ENCODE data around the gene PRAMEF4.
"Not testable (repeated sequence)": the region's sequence is repeated elsewhere in the genome, so short reads cannot be mapped to it uniquely, and the experiment has no call there.

PRAMEF4 gene

DNA sequence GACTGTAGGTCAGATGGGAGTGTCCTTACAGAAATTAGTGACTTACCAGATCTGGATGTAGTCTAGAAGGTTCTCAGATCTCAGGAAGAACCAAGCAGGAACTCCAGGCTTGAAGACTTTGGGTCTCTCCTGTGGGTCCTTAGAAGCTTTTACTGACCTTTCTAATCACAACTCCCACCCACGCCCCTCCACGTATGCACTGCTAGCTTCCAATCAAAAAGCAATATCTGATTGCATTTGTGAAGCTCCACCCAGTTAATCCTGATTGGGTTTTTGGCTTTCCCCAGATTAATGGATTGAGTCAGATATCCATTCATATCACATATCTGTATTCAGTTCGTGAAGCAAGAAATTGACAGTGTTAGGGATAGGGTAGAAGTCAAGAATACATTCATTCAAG lies at the start of gene PRAMEF4:
Gene PRAMEF4, minus strand, starts transcription at position 101 of the 400 bp plus-strand sequence. CDS start 2,807 bp downstream, outside the sequence.
- not testable (repeated sequence) for DNase-seq (ENCODE audit: low spot score in 2 of 2); H3K27ac Mint-ChIP-seq; H3K4me1 Mint-ChIP-seq; H3K36me3 Mint-ChIP-seq; H3K4me3 Mint-ChIP-seq; ATAC-seq; H3K9me3 Mint-ChIP-seq

DNA sequence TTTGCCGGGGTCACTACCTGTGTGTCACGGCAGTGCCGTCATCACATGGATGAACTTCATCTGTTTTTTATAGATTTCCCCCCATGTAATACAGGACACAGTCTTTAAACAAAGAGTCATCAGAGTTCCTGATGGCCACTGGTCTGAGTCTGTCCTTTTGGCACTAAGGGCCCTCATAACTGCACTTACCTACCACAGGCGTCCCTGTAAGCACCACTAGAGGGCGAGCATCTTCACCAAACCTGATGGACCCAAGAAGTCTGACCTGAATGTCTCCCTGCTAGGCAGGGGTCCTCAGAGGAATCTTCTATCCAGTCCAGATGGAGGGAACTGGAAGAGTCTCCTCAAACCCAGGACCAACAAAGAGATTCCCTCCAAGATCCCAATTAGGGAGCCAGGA lies 38.4 kb upstream of the PRAMEF4 start:
- not testable (repeated sequence) for H3K4me1 Mint-ChIP-seq; H3K9me3 Mint-ChIP-seq; H3K27ac Mint-ChIP-seq; ATAC-seq; H3K4me3 Mint-ChIP-seq; DNase-seq (ENCODE audit: low spot score in 2 of 2); H3K36me3 Mint-ChIP-seq

DNA sequence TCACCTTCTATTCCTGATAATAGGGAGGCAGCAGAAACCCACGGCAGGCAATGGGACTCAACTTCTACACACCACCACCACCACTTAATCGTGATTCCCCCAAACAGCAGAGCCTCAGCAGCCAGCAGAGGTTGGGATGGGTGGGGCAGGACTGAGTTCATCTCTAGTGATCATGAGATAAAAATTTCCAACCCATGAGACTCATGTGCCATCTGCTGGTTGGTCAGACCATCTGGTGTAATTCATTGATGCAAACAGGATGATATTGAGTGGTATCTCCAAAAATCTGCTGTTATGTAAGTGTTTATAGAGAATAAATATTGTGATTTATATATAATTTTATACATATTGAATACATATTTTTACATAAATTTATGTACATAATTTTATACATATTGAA lies 35.7 kb upstream of the PRAMEF4 start:
- not testable (repeated sequence) for H3K36me3 Mint-ChIP-seq; H3K27ac Mint-ChIP-seq; H3K9me3 Mint-ChIP-seq; H3K4me3 Mint-ChIP-seq; ATAC-seq; DNase-seq (ENCODE audit: low spot score in 2 of 2); H3K4me1 Mint-ChIP-seq

DNA sequence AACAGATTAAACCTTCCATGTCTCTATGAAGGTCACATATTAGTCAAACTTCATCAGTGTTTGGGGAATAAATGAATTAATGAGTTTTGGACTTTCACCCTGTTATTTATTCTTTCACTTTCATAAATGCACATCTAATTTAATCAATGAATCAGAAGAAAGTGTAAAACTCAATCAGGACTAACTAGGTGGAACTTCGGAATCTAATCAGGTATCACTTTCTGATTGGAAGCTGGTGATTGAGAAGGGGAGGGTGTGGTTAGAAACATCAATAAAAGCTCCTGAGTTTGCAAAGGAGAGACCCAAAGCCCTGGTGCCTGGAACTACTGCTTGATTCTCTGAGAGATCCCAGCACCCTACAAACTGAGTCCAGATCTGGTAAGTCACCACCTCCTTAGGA lies 30.3 kb upstream of the PRAMEF4 start, which contains the start of gene PRAMEF7:
Gene PRAMEF7, plus strand, starts transcription at position 301 of the 400 bp plus-strand sequence. CDS start 1,083 bp downstream, outside the sequence.
- not testable (repeated sequence) for H3K9me3 Mint-ChIP-seq, H3K4me3 Mint-ChIP-seq

DNA sequence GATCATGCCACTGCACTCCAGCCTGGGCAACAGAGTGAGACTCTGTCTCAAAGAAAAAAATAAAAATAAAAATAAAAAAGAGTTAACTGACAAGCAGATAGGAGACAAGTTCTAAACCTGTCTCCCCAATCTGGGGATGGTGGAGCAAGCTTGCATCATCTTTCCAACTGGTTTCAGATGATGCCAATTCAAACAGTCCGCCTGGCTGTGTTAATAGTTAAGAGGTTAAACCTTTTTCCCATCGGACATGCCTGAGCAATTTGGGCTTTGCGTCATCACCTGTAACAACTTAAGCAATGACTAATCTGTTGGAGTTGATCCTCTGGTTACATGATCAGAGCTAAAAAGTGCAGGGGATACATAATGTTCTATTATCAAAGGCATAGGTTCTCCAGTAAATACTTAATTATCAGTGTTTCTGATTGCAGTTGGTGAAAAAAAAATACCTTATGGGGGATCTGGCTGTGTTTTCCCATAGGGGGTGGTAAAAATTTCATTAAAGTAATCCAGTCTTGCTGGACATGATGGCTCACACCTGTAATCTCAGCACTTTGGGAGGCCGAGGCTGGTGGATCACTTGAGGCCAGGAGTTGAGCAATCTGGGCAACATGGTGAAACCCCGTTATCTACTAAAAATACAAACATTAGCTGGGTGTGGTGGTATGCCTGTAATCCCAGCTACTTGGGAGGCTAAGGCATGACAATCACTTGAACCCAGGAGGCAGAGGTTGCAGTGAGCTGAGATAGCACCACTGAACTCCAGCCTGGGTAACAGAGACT lies 18.0 kb upstream of the PRAMEF4 start:
- not testable (repeated sequence) for DNase-seq (ENCODE audit: low spot score in 2 of 2); H3K4me3 Mint-ChIP-seq; H3K36me3 Mint-ChIP-seq; H3K9me3 Mint-ChIP-seq; H3K4me1 Mint-ChIP-seq; ATAC-seq; H3K27ac Mint-ChIP-seq

More for the DNA sequence above, 30.3 kb upstream of the PRAMEF4 start, which contains the start of gene PRAMEF7:
- not testable (repeated sequence) for H3K4me1 Mint-ChIP-seq; H3K27ac Mint-ChIP-seq; DNase-seq (ENCODE audit: low spot score in 2 of 2); H3K36me3 Mint-ChIP-seq; ATAC-seq

DNA sequence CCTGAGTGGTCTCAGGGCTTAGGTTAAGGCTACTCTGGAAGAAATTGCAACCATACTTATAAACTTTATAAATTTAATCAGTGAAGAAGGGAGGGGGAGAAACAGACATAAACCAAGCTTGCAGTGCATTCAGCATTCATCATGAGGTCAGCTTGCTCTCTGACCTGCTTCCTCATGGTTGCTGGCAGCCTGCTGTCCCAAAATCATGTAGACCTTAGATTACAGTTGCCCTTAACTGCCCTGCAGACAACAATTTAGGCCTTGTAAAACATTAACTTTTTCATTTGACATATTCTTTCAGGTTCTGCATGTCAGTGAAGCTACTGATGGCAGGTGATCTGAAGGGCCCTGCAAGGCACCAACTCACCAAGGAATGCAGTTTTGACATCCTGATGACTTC lies 13.2 kb upstream of the PRAMEF4 start:
- not testable (repeated sequence) for H3K4me3 Mint-ChIP-seq; H3K36me3 Mint-ChIP-seq; H3K27ac Mint-ChIP-seq; H3K9me3 Mint-ChIP-seq; DNase-seq (ENCODE audit: low spot score in 2 of 2); H3K4me1 Mint-ChIP-seq; ATAC-seq

DNA sequence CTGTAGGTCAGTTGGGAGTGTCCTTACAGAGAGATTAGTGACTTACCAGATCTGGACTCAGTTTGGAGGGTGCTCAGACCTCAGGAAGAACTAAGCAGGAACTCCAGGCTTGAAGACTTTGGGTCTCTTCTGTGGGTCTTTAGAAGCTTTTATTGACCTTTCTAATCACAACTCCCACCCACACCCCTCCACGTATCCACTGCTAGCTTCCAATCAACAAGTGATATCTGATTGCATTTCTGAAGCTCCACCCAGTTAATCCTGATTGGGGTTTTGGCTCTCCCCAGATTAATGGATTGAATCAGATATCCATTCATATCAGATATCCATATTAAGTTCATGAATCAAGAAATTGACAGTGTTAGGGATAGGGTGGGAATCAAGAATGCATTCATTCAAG lies 12.2 kb upstream of the PRAMEF4 start, which contains the start of gene PRAMEF10:
Gene PRAMEF10, minus strand, starts transcription at position 101 of the 400 bp plus-strand sequence. CDS start 2,423 bp downstream, outside the sequence.
- not testable (repeated sequence) for ATAC-seq

DNA sequence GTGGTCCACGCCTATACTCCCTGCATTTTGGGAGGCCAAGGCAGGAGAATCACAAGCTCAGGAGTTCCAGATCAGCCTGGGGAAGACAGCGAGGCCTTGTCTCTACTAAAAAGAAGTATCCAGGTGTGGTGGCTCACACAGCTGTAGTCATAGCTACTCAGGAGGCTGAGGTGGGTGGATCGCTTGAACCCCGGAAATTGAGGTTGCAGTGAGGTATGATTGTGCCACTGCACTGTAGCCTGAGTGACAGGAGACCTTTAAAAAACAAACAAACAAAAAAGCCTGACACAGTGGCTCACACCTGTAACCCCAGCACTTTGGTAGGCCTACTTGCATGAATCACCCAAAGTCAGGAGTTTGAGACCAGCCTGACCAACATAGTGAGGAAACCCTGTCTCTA lies 7.5 kb downstream of the PRAMEF4 start:
- not testable (repeated sequence) for ATAC-seq; H3K9me3 Mint-ChIP-seq; H3K27ac Mint-ChIP-seq; H3K4me3 Mint-ChIP-seq; DNase-seq (ENCODE audit: low spot score in 2 of 2); H3K4me1 Mint-ChIP-seq; H3K36me3 Mint-ChIP-seq

More for the DNA sequence above, 12.2 kb upstream of the PRAMEF4 start, which contains the start of gene PRAMEF10:
- not testable (repeated sequence) for H3K9me3 Mint-ChIP-seq; H3K4me3 Mint-ChIP-seq; H3K36me3 Mint-ChIP-seq; H3K27ac Mint-ChIP-seq; H3K4me1 Mint-ChIP-seq; DNase-seq (ENCODE audit: low spot score in 2 of 2)

DNA sequence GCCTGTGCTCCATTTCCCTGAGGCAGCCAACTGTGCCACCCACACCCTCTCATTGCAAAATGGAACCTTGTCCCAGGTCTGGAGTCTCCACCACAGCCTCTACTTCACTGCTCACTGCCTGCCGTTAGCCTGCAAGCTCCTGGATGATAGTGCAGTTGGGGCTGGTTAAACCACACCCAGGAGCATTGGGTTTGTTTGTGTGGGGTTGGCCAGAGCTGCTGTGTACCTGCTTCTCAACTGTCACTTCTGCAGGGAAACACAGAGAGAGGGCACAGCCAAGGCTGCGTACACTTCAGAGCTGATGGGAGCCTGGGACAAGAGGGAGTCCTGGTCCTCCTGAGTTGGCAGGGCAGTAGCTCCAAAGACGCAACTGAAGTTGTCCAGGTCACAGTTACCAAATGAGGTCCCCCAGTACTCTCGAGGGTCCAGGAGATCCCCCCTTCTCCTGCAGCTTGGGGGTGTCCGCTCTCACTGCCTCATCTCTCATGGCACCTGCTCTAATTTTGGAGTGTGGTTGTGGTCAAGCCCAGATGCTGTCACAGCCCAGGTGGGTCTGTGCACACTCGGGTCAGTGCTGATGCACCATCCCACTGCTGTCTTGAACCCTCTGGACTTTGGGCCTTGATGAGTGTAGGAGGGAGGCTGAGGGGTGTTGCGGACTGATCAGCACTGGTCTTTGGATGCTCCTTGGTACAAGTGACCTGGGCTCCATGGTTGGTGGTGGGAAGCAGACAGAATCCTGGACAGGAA lies 22.7 kb downstream of the PRAMEF4 start:
- H3K36me3 Mint-ChIP-seq; H3K4me3 Mint-ChIP-seq; DNase-seq (ENCODE audit: low spot score in 2 of 2); ATAC-seq; H3K9me3 Mint-ChIP-seq; H3K4me1 Mint-ChIP-seq; H3K27ac Mint-ChIP-seq: not testable (repeated sequence)

DNA sequence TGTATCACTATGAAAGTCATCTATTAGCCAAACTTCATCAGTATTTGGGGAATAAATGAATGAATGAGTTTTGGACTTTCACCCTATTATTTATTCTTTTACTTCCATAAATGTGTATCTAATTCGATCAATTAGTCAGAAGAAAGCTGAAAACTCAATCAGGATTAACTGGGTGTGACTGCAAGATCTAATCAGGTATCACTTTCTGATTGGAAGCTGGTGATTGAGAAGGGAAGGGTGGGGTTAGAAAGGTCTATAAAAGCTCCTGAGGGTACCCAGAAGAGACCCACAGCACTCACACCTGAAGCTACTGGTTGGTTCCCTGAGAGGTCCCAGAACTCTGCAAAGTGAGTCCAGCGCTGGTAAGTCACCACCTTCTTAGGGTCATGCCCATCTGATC lies 29.2 kb downstream of the PRAMEF4 start, which contains the start of gene PRAMEF2:
Gene PRAMEF2, plus strand, starts transcription at position 301 of the 400 bp plus-strand sequence. CDS start 1,924 bp downstream, outside the sequence.
- peak in 1 of 2 donors; percentile 15 for DNase-seq (ENCODE audit: low spot score in 2 of 2)
- H3K4me1 Mint-ChIP-seq, H3K4me3 Mint-ChIP-seq, H3K27ac Mint-ChIP-seq, ATAC-seq, H3K9me3 Mint-ChIP-seq, H3K36me3 Mint-ChIP-seq: not testable (repeated sequence)

DNA sequence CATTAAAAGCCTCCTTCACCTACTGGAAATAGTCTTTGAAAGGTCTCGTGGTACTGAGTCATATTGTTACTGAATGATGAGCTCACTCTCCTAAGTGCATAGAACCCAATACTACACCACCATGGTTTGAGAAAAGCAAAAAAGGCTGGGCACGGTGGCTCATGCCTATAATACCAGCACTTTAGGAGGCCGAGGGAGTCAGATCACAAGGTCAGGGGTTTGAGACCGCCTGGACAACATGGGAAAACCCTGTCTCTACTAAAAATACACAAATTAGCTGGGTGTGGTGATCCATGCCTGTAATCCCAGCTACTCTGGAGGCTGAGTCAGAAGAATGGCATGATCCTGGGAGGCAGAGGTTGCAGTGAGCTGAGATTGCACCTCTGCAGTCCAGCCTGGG lies 34.2 kb downstream of the PRAMEF4 start:
- Mint-ChIP-seq H3K27ac (no peak overlapping the region), H3K36me3 (no peaks in the 10 kb centered on the region), H3K9me3 (no peaks in the 10 kb centered on the region), H3K4me3 (no peak overlapping the region), H3K4me1 (no peaks in the 10 kb centered on the region)
- ATAC-seq (no peak), DNase-seq (ENCODE audit: low spot score in 2 of 2) (no peak)

DNA sequence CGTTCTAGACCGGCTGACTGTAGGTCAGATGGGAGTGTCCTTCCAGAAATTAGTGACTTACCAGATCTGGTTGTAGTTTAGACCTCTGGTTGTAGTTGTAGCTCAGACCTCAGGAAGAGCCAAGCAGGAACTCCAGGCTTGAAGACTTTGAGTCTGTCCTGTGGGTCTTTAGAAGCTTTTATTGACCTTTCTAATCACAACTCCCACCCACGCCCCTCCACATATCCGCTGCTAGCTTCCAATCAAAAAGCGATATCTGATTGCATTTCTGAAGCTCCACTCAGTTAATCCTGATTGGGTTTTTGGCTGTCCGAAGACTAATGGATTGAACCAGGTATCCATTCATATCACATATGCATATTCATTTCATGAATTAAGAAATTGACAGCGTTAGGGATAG lies 37.4 kb downstream of the PRAMEF4 start, which contains the start of gene HNRNPCL1:
Gene HNRNPCL1, minus strand, starts transcription at position 101 of the 400 bp plus-strand sequence. CDS start 431 bp downstream, outside the sequence.
- not testable (repeated sequence) for H3K9me3 Mint-ChIP-seq; ATAC-seq; H3K36me3 Mint-ChIP-seq; H3K27ac Mint-ChIP-seq; H3K4me3 Mint-ChIP-seq; DNase-seq (ENCODE audit: low spot score in 2 of 2); H3K4me1 Mint-ChIP-seq

DNA sequence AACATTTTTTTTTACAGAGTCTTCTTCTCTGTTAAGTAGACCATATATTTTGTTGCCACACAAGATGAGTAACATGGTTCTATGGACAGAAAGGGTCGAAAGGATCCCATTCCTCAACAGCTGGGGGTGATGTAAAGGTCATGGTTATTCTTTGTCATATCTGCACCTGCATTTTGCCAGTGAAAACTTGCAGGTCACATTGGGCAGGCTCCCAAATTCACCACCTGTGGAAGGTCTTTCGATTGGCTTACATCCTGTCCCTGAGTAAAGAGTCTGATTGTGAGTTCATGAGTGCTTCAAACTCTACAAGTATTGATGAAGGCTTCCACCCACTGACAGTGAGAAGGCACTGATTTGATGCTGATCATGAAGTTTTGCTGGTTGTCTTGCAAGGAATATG lies 52.8 kb downstream of the PRAMEF4 start:
- not testable (repeated sequence) for DNase-seq (ENCODE audit: low spot score in 2 of 2); ATAC-seq; H3K4me1 Mint-ChIP-seq; H3K36me3 Mint-ChIP-seq; H3K9me3 Mint-ChIP-seq; H3K4me3 Mint-ChIP-seq; H3K27ac Mint-ChIP-seq

DNA sequence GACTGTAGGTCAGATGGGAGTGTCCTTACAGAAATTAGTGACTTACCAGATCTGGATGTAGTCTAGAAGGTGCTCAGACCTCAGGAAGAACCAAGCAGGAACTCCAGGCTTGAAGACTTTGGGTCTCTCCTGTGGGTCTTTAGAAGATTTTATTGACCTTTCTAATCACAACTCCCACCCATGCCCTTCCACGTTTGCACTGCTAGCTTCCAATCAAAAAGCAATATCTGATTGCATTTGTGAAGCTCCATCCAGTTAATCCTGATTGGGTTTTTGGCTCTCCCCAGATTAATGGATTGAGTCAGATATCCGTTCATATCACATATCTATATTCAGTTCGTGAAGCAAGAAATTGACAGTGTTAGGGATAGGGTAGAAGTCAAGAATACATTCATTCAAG lies 54.7 kb downstream of the PRAMEF4 start, which contains the start of gene PRAMEF11:
Gene PRAMEF11, minus strand, starts transcription at position 101 of the 400 bp plus-strand sequence. CDS start 2,621 bp downstream, outside the sequence.
- not testable (repeated sequence) for H3K9me3 Mint-ChIP-seq; ATAC-seq; H3K4me3 Mint-ChIP-seq; DNase-seq (ENCODE audit: low spot score in 2 of 2); H3K4me1 Mint-ChIP-seq; H3K36me3 Mint-ChIP-seq; H3K27ac Mint-ChIP-seq

Measured in stimulated activated effector memory CD8-positive, alpha-beta T cell treated with anti-CD3 and anti-CD28 coated beads, Interleukin-12 subunit alpha, Interleukin-12 subunit beta, amount 100 ng/mL, for 72 hours (primary cell).